ENCODE measurements around the gene KRT4.

DNA sequence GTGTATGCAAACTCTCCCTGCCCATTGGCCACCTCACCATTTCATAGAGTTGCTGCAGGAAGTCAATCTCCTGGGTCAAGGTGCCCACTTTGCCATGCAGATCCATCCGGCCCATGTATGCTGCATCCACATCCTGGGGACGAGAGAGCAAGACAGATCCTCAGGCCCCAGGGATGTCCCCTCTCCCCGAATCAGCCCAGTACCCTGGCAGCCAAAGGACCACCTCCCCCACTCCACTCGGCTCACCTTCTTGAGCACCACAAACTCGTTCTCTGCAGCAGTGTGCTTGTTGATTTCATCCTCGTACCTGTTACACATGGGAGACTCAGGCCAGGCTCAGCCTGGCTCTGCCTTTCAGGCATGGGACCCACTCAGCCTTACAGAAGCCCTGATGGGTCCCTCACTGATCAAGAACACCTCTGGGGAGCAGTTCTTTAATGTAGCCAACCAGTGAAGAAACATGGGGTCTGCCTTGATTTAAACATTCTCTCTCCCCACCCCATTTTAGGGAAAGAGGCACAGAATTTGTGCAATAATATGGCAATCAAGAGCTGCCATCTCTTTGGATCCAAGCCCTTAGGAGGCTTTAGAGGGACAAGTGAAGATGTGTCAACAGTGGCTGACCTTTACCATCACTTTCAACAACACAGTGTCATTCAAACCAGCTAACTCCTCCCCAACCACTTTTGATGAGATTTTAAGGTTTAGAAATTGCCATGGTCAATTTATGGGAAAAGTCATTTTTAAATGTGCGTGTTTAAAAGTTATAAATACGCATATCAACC is 16.3 kb upstream of the KRT4 start:
- no peak for TF ChIP-seq CTCF (IDR thresholded peaks at IDR 0.05)
- no peak for TF ChIP-seq POLR2A (IDR thresholded peaks at IDR 0.05)
